ENCODE measurements around the gene ZNF74. TPM values are rescaled to one million over a fixed set of nuclear protein-coding genes. Genes with fewer than 3 reads are reported as not detected.
A peak's percentile ranks its signal among the peaks of the same experiment; 100 is the strongest.
"Not testable (repeated sequence)": the region's sequence is repeated elsewhere in the genome, so short reads cannot be mapped to it uniquely, and the experiment has no call there.

ZNF74 gene
- total RNA-seq, 1 donor from 2014 or later: 12.3 TPM

- intact Hi-C loops (cut with DNase I): no loop called here
Observed at GRCh38 chr22:20414450-20414849, 20.5 kb downstream of the ZNF74 start.

GRCh38 chr22:20415241-20415640 lies 21.3 kb downstream of the ZNF74 start:
- not testable (repeated sequence) for H3K9me3 ChIP-seq; DNase-seq; H3K36me3 ChIP-seq; H3K27me3 ChIP-seq (ENCODE audit: low read depth); H3K4me3 ChIP-seq; H3K27ac ChIP-seq; ATAC-seq; H3K4me1 ChIP-seq
- intact Hi-C loops (cut with DNase I): loop anchor here (5.0 kb wide), 1 partner anchor 42 kb away; no protein-coding TSS in a partner anchor

More at GRCh38 chr22:20414450-20414849, 20.5 kb downstream of the ZNF74 start:
- no peak for TF ChIP-seq CTCF (IDR thresholded peaks at IDR 0.05)
- no peak for ATAC-seq
- H3K27ac ChIP-seq: no peak overlapping the region
- no peaks in the 10 kb centered on the region for H3K27me3 ChIP-seq (ENCODE audit: low read depth)
- H3K4me1 ChIP-seq: peaks cover 5% of the 10 kb centered on the region
- H3K36me3 ChIP-seq: no peaks in the 10 kb centered on the region
- no peak overlapping the region for H3K4me3 ChIP-seq
- H3K9me3 ChIP-seq: no peaks in the 10 kb centered on the region
- no peak for DNase-seq

- not testable (repeated sequence) for H3K4me3 ChIP-seq; H3K4me1 ChIP-seq; H3K36me3 ChIP-seq; H3K27me3 ChIP-seq (ENCODE audit: low read depth); H3K27ac ChIP-seq; DNase-seq; H3K9me3 ChIP-seq; ATAC-seq
- intact Hi-C loops (cut with DNase I): loop anchor here (5.0 kb wide), 1 partner anchor 42 kb away; no protein-coding TSS in a partner anchor
Observed at GRCh38 chr22:20415699-20416098, 21.7 kb downstream of the ZNF74 start.

GRCh38 chr22:20418211-20418788 lies 24.3 kb downstream of the ZNF74 start:
- ATAC-seq: peak; percentile 92 to 93

GRCh38 chr22:20419664-20419951 lies 25.7 kb downstream of the ZNF74 start:
- Histone ChIP-seq H3K9me3 (no peaks in the 10 kb centered on the region), H3K36me3 (no peaks in the 10 kb centered on the region), H3K4me3 (no peak overlapping the region), H3K27me3 (ENCODE audit: low read depth) (peaks cover 6% of the 10 kb centered on the region), H3K27ac (no peak overlapping the region), H3K4me1 (peaks cover 20% of the 10 kb centered on the region)
- no peak for TF ChIP-seq CTCF (IDR thresholded peaks at IDR 0.05)
- intact Hi-C loops (cut with DNase I): loop anchor here (5.0 kb wide), 1 partner anchor 38 kb away; no protein-coding TSS in a partner anchor
- DNase-seq (no peak), ATAC-seq (no peak)

More at GRCh38 chr22:20418211-20418788, 24.3 kb downstream of the ZNF74 start:
- H3K36me3 ChIP-seq: no peaks in the 10 kb centered on the region
- peak overlapping the region; percentile 48 for H3K4me3 ChIP-seq
- H3K4me1 ChIP-seq: peaks cover 9% of the 10 kb centered on the region
- no peaks in the 10 kb centered on the region for H3K27me3 ChIP-seq (ENCODE audit: low read depth)
- intact Hi-C loops (cut with DNase I): loop anchor here (5.0 kb wide), 1 partner anchor 39 kb away; no protein-coding TSS in a partner anchor
- peak overlapping the region; percentile 39 for H3K27ac ChIP-seq
- peak; percentile 92 for TF ChIP-seq CTCF (IDR thresholded peaks at IDR 0.05)
- peak; percentile 89 for DNase-seq
- no peaks in the 10 kb centered on the region for H3K9me3 ChIP-seq

- Histone ChIP-seq H3K36me3 (peaks cover 6% of the 10 kb centered on the region), H3K9me3 (no peaks in the 10 kb centered on the region), H3K27me3 (ENCODE audit: low read depth) (peaks cover 13% of the 10 kb centered on the region), H3K4me3 (no peak overlapping the region), H3K4me1 (peaks cover 26% of the 10 kb centered on the region), H3K27ac (no peak overlapping the region)
- no peak for TF ChIP-seq CTCF (IDR thresholded peaks at IDR 0.05)
- DNase-seq: peak; percentile 15
- no peak for ATAC-seq
- intact Hi-C loops (cut with DNase I): no loop called here
Observed at GRCh38 chr22:20420157-20420842, 26.3 kb downstream of the ZNF74 start.
